Peyer's patch (tissue), 4 donors: ENCODE measurements around the gene RLN3.

ENCODE experiments used
- POLR2A ChIP-seq, 2 donors: fragments of 450-650 bp; IDR thresholded peaks; one replicate each; pipeline ENCODE4 v1.5.1; 2017; ENCODE audit warnings: antibody characterized with exemption in 2 of 2, mild to moderate bottlenecking in 2 of 2, moderate library complexity in 2 of 2
- TF ChIP-seq, protein P1 (sequence below), 6 experiments: fragments of 450-650 bp in 4 of 6; fragments of 200-600 bp in 2 of 6; sonication (generic) in 1 of 6; IDR thresholded peaks; one replicate each; pipeline ENCODE4 v1.5.1; 2017 to 2019; ENCODE audit warnings: antibody characterized with exemption in 6 of 6, mild to moderate bottlenecking in 3 of 6, moderate library complexity in 1 of 6

DNA sequence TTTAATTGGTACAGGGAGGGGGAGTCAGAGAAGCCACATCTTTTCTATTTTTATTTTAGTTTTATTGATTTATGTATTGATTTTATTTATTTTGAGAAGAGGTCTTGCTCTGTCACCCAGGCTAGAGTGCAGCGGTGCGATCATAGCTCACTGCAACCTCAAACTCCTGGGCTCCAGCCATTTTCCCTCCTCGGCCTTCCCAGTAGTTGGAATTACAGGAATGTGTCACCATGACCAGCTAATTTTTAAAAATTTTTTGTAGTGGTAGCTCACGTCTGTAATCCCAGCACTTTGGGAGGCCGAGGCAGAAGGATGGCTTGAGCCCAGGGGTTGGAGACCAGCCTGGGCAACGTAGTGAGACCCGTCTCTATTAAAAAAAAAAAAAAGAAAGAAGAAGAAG is 7.8 kb downstream of the RLN3 start:
- TF ChIP-seq POLR2A (IDR thresholded peaks at IDR 0.05), result no peak
- TF ChIP-seq, protein P1, sequence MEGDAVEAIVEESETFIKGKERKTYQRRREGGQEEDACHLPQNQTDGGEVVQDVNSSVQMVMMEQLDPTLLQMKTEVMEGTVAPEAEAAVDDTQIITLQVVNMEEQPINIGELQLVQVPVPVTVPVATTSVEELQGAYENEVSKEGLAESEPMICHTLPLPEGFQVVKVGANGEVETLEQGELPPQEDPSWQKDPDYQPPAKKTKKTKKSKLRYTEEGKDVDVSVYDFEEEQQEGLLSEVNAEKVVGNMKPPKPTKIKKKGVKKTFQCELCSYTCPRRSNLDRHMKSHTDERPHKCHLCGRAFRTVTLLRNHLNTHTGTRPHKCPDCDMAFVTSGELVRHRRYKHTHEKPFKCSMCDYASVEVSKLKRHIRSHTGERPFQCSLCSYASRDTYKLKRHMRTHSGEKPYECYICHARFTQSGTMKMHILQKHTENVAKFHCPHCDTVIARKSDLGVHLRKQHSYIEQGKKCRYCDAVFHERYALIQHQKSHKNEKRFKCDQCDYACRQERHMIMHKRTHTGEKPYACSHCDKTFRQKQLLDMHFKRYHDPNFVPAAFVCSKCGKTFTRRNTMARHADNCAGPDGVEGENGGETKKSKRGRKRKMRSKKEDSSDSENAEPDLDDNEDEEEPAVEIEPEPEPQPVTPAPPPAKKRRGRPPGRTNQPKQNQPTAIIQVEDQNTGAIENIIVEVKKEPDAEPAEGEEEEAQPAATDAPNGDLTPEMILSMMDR (IDR thresholded peaks at IDR 0.05), result no peak
